Hepatocyte (in vitro differentiated cells): ENCODE data around the gene INO80B.

Experiments used
- EZH2 ChIP-seq: fragments of 200-600 bp; sonication (generic); IDR thresholded peaks from 2 replicates; pipeline ENCODE4 v1.6.1; 2016; ENCODE audit warnings: antibody characterized with exemption, mild to moderate bottlenecking, borderline replicate concordance
- TF ChIP-seq, protein P1 (sequence below): fragments of 200-600 bp; sonication (generic); IDR thresholded peaks from 2 replicates; pipeline ENCODE4 v1.5.1; 2016; ENCODE audit warnings: antibody characterized with exemption, mild to moderate bottlenecking; ENCODE audit not compliant: poor library complexity

DNA sequence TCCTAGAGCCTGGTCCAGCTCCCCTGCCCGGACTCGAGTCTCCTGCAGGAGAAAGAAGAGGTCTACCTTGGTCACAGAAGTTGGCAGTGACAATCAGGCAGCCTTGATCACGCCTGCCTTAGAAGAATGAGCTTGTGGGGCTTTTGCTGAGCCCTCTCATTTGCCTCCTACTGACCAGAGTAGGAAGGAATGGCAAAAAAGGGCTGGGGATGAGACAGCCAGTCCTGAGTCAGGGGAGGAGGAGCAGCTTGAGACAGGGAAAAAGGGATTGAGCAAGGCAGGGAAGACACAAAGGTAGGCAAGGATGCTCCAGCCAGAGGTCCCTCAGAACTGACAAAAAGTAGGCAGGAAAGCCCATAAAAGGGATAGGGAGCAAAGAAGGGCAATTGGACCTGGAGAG is 27.3 kb upstream of the INO80B start:
- TF ChIP-seq, protein P1, sequence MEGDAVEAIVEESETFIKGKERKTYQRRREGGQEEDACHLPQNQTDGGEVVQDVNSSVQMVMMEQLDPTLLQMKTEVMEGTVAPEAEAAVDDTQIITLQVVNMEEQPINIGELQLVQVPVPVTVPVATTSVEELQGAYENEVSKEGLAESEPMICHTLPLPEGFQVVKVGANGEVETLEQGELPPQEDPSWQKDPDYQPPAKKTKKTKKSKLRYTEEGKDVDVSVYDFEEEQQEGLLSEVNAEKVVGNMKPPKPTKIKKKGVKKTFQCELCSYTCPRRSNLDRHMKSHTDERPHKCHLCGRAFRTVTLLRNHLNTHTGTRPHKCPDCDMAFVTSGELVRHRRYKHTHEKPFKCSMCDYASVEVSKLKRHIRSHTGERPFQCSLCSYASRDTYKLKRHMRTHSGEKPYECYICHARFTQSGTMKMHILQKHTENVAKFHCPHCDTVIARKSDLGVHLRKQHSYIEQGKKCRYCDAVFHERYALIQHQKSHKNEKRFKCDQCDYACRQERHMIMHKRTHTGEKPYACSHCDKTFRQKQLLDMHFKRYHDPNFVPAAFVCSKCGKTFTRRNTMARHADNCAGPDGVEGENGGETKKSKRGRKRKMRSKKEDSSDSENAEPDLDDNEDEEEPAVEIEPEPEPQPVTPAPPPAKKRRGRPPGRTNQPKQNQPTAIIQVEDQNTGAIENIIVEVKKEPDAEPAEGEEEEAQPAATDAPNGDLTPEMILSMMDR = no peak
- no peak for TF ChIP-seq EZH2
